HG03460 (cell line): Measurements from ENCODE around the gene OR11L1.

Source experiments
- ATAC-seq: cut with Tn5 transposase; IDR thresholded peaks from one replicate; pipeline ENCODE4 v1.9.1; 2021; ENCODE audit not compliant: unreplicated experiment

The OR11L1 gene

GRCh38 chr1:247812637-247813036 lies 29.1 kb downstream of the OR11L1 start:
- no peak for ATAC-seq

- ATAC-seq: no peak
These were observed 44.2 kb downstream of the OR11L1 start for GRCh38 chr1:247797518-247797917.
